H1 (cell line): ENCODE results near the gene STAU1. TPM values are rescaled to one million over a fixed set of nuclear protein-coding genes. Genes with fewer than 3 reads are reported as not detected.

Experiments used
- CTCF ChIA-PET: fragments of 300-600 bp; sonication (Branson Sonifier 250); formaldehyde crosslinking; loops from one replicate; lab custom pipeline; 2021; ENCODE audit not compliant: partially characterized antibody; lab: Charles Lee
- POLR2A ChIA-PET: fragments of 300-600 bp; sonication (Branson Sonifier 250); formaldehyde crosslinking; loops from one replicate; lab custom pipeline; 2021; ENCODE audit warnings: inconsistent platforms; ENCODE audit not compliant: partially characterized antibody; lab: Charles Lee
- DNase-seq, 2 experiments: peaks; one replicate each; pipeline versions ENCODE4 v3.0.0 to v3.0.0-alpha.2; 2010 to 2022; ENCODE audit warnings: low spot score in 2 of 2, low read depth in 1 of 2, mixed read lengths in 1 of 2
- FAIRE-seq: peaks from 2 replicates; lab custom pipeline; 2011; peaks lifted over from hg19 to GRCh38; lab: Jason Lieb, UNC
- H2AFZ ChIP-seq: 2 replicates; pipeline ENCODE4 v1.8.1; 2012; ENCODE audit warnings: low read length, inconsistent platforms
- H2AK5ac ChIP-seq: 2 replicates; pipeline ENCODE4 v1.6.1; 2013; ENCODE audit warnings: low read depth, low read length
- H2BK120ac ChIP-seq: replicated peaks from 2 replicates; pipeline ENCODE3; 2013; ENCODE audit warnings: low read depth, low read length, inconsistent platforms
- H2BK12ac ChIP-seq: 2 replicates; pipeline ENCODE4 v1.6.1; 2013; ENCODE audit warnings: low read depth, low read length
- H2BK15ac ChIP-seq: 2 replicates; pipeline ENCODE4 v1.6.1; 2013; ENCODE audit warnings: low read length
- H2BK20ac ChIP-seq: 2 replicates; pipeline ENCODE4 v1.6.1; 2013; ENCODE audit warnings: low read length
- H2BK5ac ChIP-seq: 2 replicates; pipeline ENCODE4 v1.6.1; 2013; ENCODE audit warnings: low read depth, low read length
- H3K14ac ChIP-seq: 2 replicates; pipeline ENCODE4 v1.6.1; 2013; ENCODE audit warnings: inconsistent platforms; ENCODE audit not compliant: insufficient read length
- H3K18ac ChIP-seq: 2 replicates; pipeline ENCODE4 v1.6.1; 2013; ENCODE audit warnings: low read length; ENCODE audit errors: extremely low read depth
- H3K23ac ChIP-seq: 2 replicates; pipeline ENCODE4 v1.6.1; 2013; ENCODE audit warnings: inconsistent platforms; ENCODE audit not compliant: insufficient read length
- H3K23me2 ChIP-seq: 2 replicates; pipeline ENCODE4 v1.6.1; 2013; ENCODE audit warnings: low read depth, low read length
- H3K27ac ChIP-seq: 2 replicates; pipeline ENCODE4 v1.6.1; 2011; ENCODE audit warnings: low read depth, low read length, inconsistent platforms
- H3K27me3 ChIP-seq, 4 experiments: replicated peaks in 1 of 4; 1 replicate in 1 of 4; 2 replicates in 3 of 4; pipeline versions ENCODE4 v1.6.1 to v1.8.1; 2011 to 2013; ENCODE audit warnings: low read length in 3 of 4, mild to moderate bottlenecking in 3 of 4, inconsistent platforms in 2 of 4, mixed read lengths in 2 of 4, moderate library complexity in 1 of 4; ENCODE audit not compliant: control insufficient read depth in 3 of 4, insufficient read depth in 3 of 4; ENCODE audit errors: extremely low read depth in 1 of 4
- H3K36me3 ChIP-seq, 4 experiments: 2 replicates each; pipeline versions ENCODE4 v1.6.1 to v1.8.1; 2011 to 2013; ENCODE audit warnings: mild to moderate bottlenecking in 4 of 4, low read length in 3 of 4, moderate library complexity in 2 of 4, control low read depth in 1 of 4, inconsistent platforms in 1 of 4; ENCODE audit not compliant: insufficient read depth in 4 of 4, control insufficient read depth in 2 of 4
- H3K4ac ChIP-seq: replicated peaks from 2 replicates; pipeline ENCODE3; 2013; ENCODE audit warnings: low read length, low read depth, mixed read lengths, inconsistent platforms; ENCODE audit not compliant: insufficient read length
- H3K4me1 ChIP-seq, 4 experiments: replicated peaks in 1 of 4; 1 replicate in 1 of 4; 2 replicates in 3 of 4; pipeline versions ENCODE4 v1.6.1 to v1.8.1; 2011 to 2013; ENCODE audit warnings: low read length in 3 of 4, inconsistent platforms in 2 of 4, mixed read lengths in 1 of 4; ENCODE audit not compliant: insufficient read depth in 4 of 4, control insufficient read depth in 3 of 4
- H3K4me2 ChIP-seq, 2 experiments: 2 replicates each; pipeline versions ENCODE4 v1.6.1 to v1.8.1; 2011 to 2013; ENCODE audit warnings: low read depth in 2 of 2, low read length in 2 of 2, control low read depth in 1 of 2, inconsistent platforms in 1 of 2, mild to moderate bottlenecking in 1 of 2; ENCODE audit not compliant: insufficient read depth in 1 of 2
- H3K4me3 ChIP-seq, 4 experiments: fragments of 200-600, 300-600 bp in 1 of 4; sonication (generic), shearing (Covaris generic), sonication (Bioruptor Twin) in 1 of 4; 2 replicates each; pipeline versions ENCODE4 v1.5.1 to v1.8.1; 2011 to 2016; ENCODE audit warnings: low read length in 4 of 4, low read depth in 3 of 4, control low read depth in 2 of 4, inconsistent platforms in 2 of 4, mild to moderate bottlenecking in 2 of 4, mixed read lengths in 1 of 4, moderate library complexity in 1 of 4; ENCODE audit not compliant: insufficient read depth in 2 of 4; ENCODE audit errors: extremely low read depth in 1 of 4
- H3K56ac ChIP-seq: replicated peaks from 2 replicates; pipeline ENCODE3; 2013; ENCODE audit warnings: low read depth, mild to moderate bottlenecking, mixed read lengths, low read length, inconsistent platforms; ENCODE audit not compliant: insufficient read length
- H3K79me1 ChIP-seq: 2 replicates; pipeline ENCODE4 v1.6.1; 2013; ENCODE audit warnings: low read depth, low read length, control low read depth
- H3K79me2 ChIP-seq, 2 experiments: 2 replicates each; pipeline versions ENCODE4 v1.6.1 to v1.8.1; 2012 to 2013; ENCODE audit warnings: low read length in 2 of 2, mild to moderate bottlenecking in 2 of 2, inconsistent platforms in 1 of 2; ENCODE audit not compliant: insufficient read depth in 2 of 2, control insufficient read depth in 1 of 2
- H3K9ac ChIP-seq, 4 experiments: replicated peaks in 1 of 4; 1 replicate in 1 of 4; 2 replicates in 3 of 4; pipeline versions ENCODE4 v1.6.1 to v1.8.1; 2011 to 2013; ENCODE audit warnings: low read depth in 3 of 4, low read length in 3 of 4, control low read depth in 2 of 4, mild to moderate bottlenecking in 2 of 4, moderate library complexity in 2 of 4, inconsistent platforms in 1 of 4; ENCODE audit errors: extremely low read depth in 1 of 4
- H3K9me3 ChIP-seq, 2 experiments: 2 replicates each; pipeline versions ENCODE4 v1.6.1 to v1.8.1; 2012 to 2013; ENCODE audit warnings: mild to moderate bottlenecking in 2 of 2, moderate library complexity in 2 of 2, control low read depth in 1 of 2, inconsistent platforms in 1 of 2, low read depth in 1 of 2, low read length in 1 of 2, mixed read lengths in 1 of 2; ENCODE audit not compliant: insufficient read depth in 2 of 2
- H4K20me1 ChIP-seq, 2 experiments: replicated peaks in 1 of 2; 2 replicates each; pipeline versions ENCODE3 to v1.8.1; 2011 to 2013; ENCODE audit warnings: inconsistent platforms in 2 of 2, low read length in 2 of 2, mild to moderate bottlenecking in 1 of 2; ENCODE audit not compliant: insufficient read depth in 2 of 2, control insufficient read depth in 1 of 2
- H4K5ac ChIP-seq: 2 replicates; pipeline ENCODE4 v1.6.1; 2013; ENCODE audit warnings: low read length, low read depth, mixed read lengths, inconsistent platforms; ENCODE audit not compliant: insufficient read length
- H4K8ac ChIP-seq: 2 replicates; pipeline ENCODE4 v1.8.0; 2013; ENCODE audit warnings: mild to moderate bottlenecking, moderate library complexity, low read length, inconsistent platforms; ENCODE audit not compliant: insufficient read depth; ENCODE audit errors: extremely low read depth
- H4K91ac ChIP-seq: replicated peaks from 2 replicates; pipeline ENCODE3; 2013; ENCODE audit warnings: low read length, mixed read lengths, inconsistent platforms; ENCODE audit not compliant: insufficient read length
- PHF8 ChIP-seq: fragments of 200-600 bp; sonication (generic); conservative IDR thresholded peaks from 2 replicates; pipeline ENCODE4 v1.7.1; 2012; ENCODE audit warnings: low read depth, mild to moderate bottlenecking, inconsistent platforms, low read length, moderate library complexity
- RBBP5 ChIP-seq: IDR thresholded peaks from 2 replicates; pipeline ENCODE4 v1.7.1; 2012; ENCODE audit warnings: low read depth, mild to moderate bottlenecking, inconsistent platforms, low read length, moderate library complexity, borderline replicate concordance
- SIN3A ChIP-seq, 2 experiments: IDR thresholded peaks in 1 of 2; conservative IDR thresholded peaks in 1 of 2; 2 replicates each; pipeline ENCODE4 v1.6.1; 2011 to 2012; ENCODE audit warnings: low read length in 2 of 2, improper control_type of control experiment in 1 of 2, low read depth in 1 of 2, mild to moderate bottlenecking in 1 of 2
- SIX5 ChIP-seq: IDR thresholded peaks from 2 replicates; pipeline ENCODE4 v1.6.1; 2011; ENCODE audit warnings: mild to moderate bottlenecking, low read depth, low read length
- SP2 ChIP-seq: IDR thresholded peaks from 2 replicates; pipeline ENCODE4 v1.6.1; 2012; ENCODE audit warnings: mild to moderate bottlenecking, low read length, inconsistent platforms
- TCF12 ChIP-seq: IDR thresholded peaks from 2 replicates; pipeline ENCODE4 v1.6.1; 2011; ENCODE audit warnings: low read depth, mild to moderate bottlenecking, low read length
- WGBS, 2 experiments: shearing (Covaris generic) in 1 of 2; methylation state at CpG; one replicate each; pipeline versions ENCODE4 v1.1.6 to v1.1.7; 2013 to 2015; ENCODE audit warnings: low lambda C conversion rate in 2 of 2, mixed read lengths in 2 of 2, inconsistent platforms in 1 of 2, low coverage in 1 of 2, missing lambda C conversion rate in 1 of 2; ENCODE audit not compliant: insufficient replicate concordance in 2 of 2, insufficient coverage in 1 of 2, insufficient read length in 1 of 2; ENCODE audit errors: extremely low coverage in 1 of 2, missing lambda C conversion rate in 1 of 2; 5-methylcytosine and 5-hydroxymethylcytosine counted together
- polyA plus RNA-seq, 7 experiments: library from polyadenylated mRNA; depleted of rRNA in 3 of 7; stranded (reverse) in 5 of 7; unstranded in 2 of 7; fragments of >200 nt in 5 of 7; fragments of 200-250 nt in 2 of 7; gene quantifications; 1 replicate in 5 of 7; 2 replicates in 1 of 7; 4 replicates in 1 of 7; pipeline versions ENCODE4 v1.2.1 to v1.2.3, GENCODE V29; 2011 to 2013; ENCODE audit warnings: missing spikeins in 2 of 7, mixed read lengths in 2 of 7
- total RNA-seq: library from RNA; stranded (reverse); fragmentation: NEBNext Ultra II Directional; extraction: Animal tissue kit (Norgen Biotek cat#: 25700); gene quantifications from 2 replicates; pipeline ENCODE4 v1.2.1, GENCODE V29; 2021

The STAU1 gene
- total and polyA plus RNA-seq, 2 of the 8 experiments (the other 6 are each of a cell fraction or from before 2014, with no cell fraction given), result 41.4 to 107 TPM

- H2BK5ac ChIP-seq, result no peak overlapping the region
- H3K4ac ChIP-seq, result no peak overlapping the region
- DNase-seq, result no peak
- WGBS, 2 experiments, result 22% methylated on average over 19 of the region's 19 CpGs; no CpG with 5 or more reads in 1 of the 2 experiments
- no peak overlapping the region for H3K18ac ChIP-seq
- no peak overlapping the region for H2AFZ ChIP-seq
- H2BK12ac ChIP-seq, result no peak overlapping the region
- no peak overlapping the region for H3K27ac ChIP-seq
- peaks cover 0 to 4% (median 0%) of the 10 kb centered on the region in 4 experiments; a peak in 3 of 7 replicates for H3K4me1 ChIP-seq
- peak overlapping the region in 3 of 4 experiments; percentile 68 to 87 (median 82); a peak in 4 of 7 replicates for H3K9ac ChIP-seq
- no peak overlapping the region for H3K56ac ChIP-seq
- no peak overlapping the region for H2BK15ac ChIP-seq
- peaks cover 27 to 57% of the 10 kb centered on the region in 2 experiments for H3K79me2 ChIP-seq
- peaks cover 8% of the 10 kb centered on the region for H3K23me2 ChIP-seq
- no peak overlapping the region for H3K14ac ChIP-seq
- no peak overlapping the region for H3K23ac ChIP-seq
- H4K20me1 ChIP-seq, result peaks cover 7 to 12% of the 10 kb centered on the region in 2 experiments
- H4K91ac ChIP-seq, result no peak overlapping the region
- H4K5ac ChIP-seq, result no peak overlapping the region
- peak overlapping the region; percentile 97 to 99 for H3K4me2 ChIP-seq
- H2BK20ac ChIP-seq, result no peak overlapping the region
- ChIA-PET POLR2A (interaction anchor here (1.0 to 2.1 kb wide), 7 partner anchors 9 to 140 kb away, joined by 3 to 8 read pairs (median 5); partner anchors contain the start of gene DDX27), CTCF (interaction anchor here (1.1 to 1.6 kb wide), 2 partner anchors 16 to 30 kb away, joined by 3 to 6 read pairs; no protein-coding TSS in a partner anchor)
- H3K36me3 ChIP-seq, result no peaks in the 10 kb centered on the region; a peak in 1 of 8 replicates
- H2AK5ac ChIP-seq, result no peak overlapping the region
- no peak for FAIRE-seq
- H3K79me1 ChIP-seq, result peaks cover 4% of the 10 kb centered on the region
- no peaks in the 10 kb centered on the region for H3K27me3 ChIP-seq
- H3K9me3 ChIP-seq, result no peaks in the 10 kb centered on the region
- peak; percentile 24 to 39; a peak in 1 of 4 replicates for TF ChIP-seq SIN3A (conservative IDR thresholded peaks at IDR 0.05 in 1 of 2, IDR thresholded peaks at IDR 0.05 in 1 of 2; ENCODE audit: low read depth in 1 of 2, low read length in 2 of 2)
- no peak for TF ChIP-seq SIX5
- TF ChIP-seq RBBP5, result 0 out of 2 replicates have a peak, but pooled peaks have one; percentile 22
- TF ChIP-seq PHF8, result no peak
- TF ChIP-seq SP2, result no peak
- no peak for TF ChIP-seq TCF12
- H2BK120ac ChIP-seq, result no peak overlapping the region
- H4K8ac ChIP-seq, result no peak overlapping the region
- peak overlapping the region; percentile 77 to 86 (median 80) for H3K4me3 ChIP-seq
Measured at GRCh38 chr20:49186535-49187329, 1.4 kb downstream of the STAU1 start.
